IPS-18a (cell line): ENCODE measurements around the gene MLKL.
"Not testable (repeated sequence)": the region's sequence is repeated elsewhere in the genome, so short reads cannot be mapped to it uniquely, and the experiment has no call there.

Experiments used
- H3K27ac ChIP-seq: one replicate; pipeline ENCODE4 v1.5.1; 2013; ENCODE audit warnings: low read length
- H3K27me3 ChIP-seq: one replicate; pipeline ENCODE4 v1.6.1; 2013; ENCODE audit warnings: mild to moderate bottlenecking, low read length; ENCODE audit not compliant: control insufficient read depth, insufficient read depth
- H3K36me3 ChIP-seq: one replicate; pipeline ENCODE4 v1.6.1; 2013; ENCODE audit warnings: low read depth, low read length; ENCODE audit not compliant: control insufficient read depth
- H3K4me1 ChIP-seq: one replicate; pipeline ENCODE4 v1.6.1; 2013; ENCODE audit warnings: low read depth, low read length; ENCODE audit not compliant: control insufficient read depth
- H3K4me3 ChIP-seq: one replicate; pipeline ENCODE4 v1.5.1; 2013; ENCODE audit warnings: low read length
- H3K9ac ChIP-seq: one replicate; pipeline ENCODE4 v1.6.1; 2013; ENCODE audit warnings: mild to moderate bottlenecking, low read length, moderate library complexity
- H3K9me3 ChIP-seq: one replicate; pipeline ENCODE4 v1.6.1; 2013; ENCODE audit warnings: low read depth, low read length; ENCODE audit not compliant: control insufficient read depth

The MLKL gene

DNA sequence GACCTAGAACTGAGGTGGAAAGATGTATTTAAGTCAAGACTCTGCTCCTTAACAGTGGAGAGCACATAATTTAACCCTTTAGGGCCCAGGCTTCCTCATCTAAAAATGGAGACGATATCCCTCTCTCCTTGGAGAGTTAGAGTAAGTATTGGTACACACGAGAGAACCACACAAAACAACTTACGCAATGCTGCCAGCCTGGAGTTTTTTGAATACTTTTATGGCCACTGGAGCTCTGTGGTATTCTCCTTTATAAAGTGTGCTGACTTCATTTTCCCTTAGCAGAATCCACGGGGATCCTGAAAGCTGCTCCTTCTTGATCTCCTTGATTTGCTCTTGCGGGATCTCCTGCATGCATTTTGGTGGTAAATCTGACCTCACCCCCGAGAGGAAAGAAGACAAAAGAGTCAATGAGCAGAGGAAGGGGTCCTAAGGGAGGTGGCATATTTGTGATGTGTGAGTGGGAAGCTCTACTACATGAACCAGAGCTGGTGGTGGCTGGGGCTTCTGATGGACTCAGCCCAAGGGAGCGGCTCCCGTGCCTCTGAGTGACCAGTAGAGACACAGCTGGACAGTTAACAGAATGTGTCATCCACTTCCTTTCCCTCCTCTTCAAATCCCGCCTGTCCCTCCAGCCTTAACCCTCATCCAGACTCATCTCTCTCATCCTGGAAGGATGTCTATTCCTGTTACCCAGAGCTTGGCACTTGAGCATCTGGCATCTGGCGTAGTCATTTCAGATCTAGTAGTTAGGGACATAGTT, 9.4 kb downstream of the MLKL start:
- Histone ChIP-seq H3K4me1 (peaks cover 3% of the 10 kb centered on the region), H3K27ac (no peak overlapping the region), H3K27me3 (no peaks in the 10 kb centered on the region), H3K36me3 (no peaks in the 10 kb centered on the region), H3K4me3 (no peak overlapping the region), H3K9ac (no peak overlapping the region), H3K9me3 (no peaks in the 10 kb centered on the region)

DNA sequence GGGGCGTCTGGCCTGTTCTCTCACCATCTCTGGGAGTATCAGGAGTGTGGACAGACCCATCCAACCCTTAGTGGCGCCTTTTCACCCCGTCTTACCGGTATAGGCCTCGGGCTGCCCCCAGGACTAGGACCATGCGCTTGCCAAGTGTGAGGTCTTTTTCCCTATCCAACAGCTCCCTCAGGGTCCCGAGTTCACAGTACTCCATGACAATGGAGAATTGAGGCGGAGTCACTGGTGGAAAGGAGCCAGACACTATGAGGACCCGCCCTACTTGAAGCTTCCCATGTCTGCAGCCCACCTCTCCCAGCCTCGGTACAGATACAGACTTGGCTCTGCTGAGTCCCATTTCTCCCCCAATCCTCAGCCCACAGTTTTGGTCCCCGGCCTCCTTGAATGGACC, 18.1 kb downstream of the MLKL start:
- H3K36me3 ChIP-seq, result no peaks in the 10 kb centered on the region
- no peaks in the 10 kb centered on the region for H3K4me1 ChIP-seq
- H3K9ac ChIP-seq, result no peak overlapping the region

DNA sequence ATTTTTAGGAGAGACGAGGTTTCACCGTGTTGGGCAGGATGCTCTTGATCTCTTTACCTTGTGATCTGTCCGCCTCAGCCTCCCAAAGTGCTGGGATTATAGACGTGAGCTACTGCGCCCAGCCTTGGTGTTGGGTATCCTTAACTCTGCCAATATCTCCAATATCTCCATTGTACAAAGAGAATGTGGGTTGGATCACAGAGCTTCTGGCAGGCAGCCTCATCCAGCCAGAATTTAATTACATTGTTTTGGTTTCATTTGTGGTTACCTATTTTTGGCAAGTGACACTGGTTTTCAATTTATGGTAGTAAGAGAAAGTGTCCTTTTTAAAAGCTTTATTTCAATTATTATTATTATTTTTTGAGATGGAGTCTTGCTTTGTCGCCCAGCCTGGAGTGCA, 20.0 kb downstream of the MLKL start:
- Histone ChIP-seq H3K4me1 (no peaks in the 10 kb centered on the region), H3K9ac (no peak overlapping the region), H3K27ac (no peak overlapping the region), H3K36me3 (no peaks in the 10 kb centered on the region), H3K27me3 (no peaks in the 10 kb centered on the region), H3K4me3 (no peak overlapping the region), H3K9me3 (no peaks in the 10 kb centered on the region)

More for the DNA sequence above, 18.1 kb downstream of the MLKL start:
- Histone ChIP-seq H3K4me3 (no peak overlapping the region), H3K9me3 (no peaks in the 10 kb centered on the region), H3K27ac (no peak overlapping the region), H3K27me3 (no peaks in the 10 kb centered on the region)

DNA sequence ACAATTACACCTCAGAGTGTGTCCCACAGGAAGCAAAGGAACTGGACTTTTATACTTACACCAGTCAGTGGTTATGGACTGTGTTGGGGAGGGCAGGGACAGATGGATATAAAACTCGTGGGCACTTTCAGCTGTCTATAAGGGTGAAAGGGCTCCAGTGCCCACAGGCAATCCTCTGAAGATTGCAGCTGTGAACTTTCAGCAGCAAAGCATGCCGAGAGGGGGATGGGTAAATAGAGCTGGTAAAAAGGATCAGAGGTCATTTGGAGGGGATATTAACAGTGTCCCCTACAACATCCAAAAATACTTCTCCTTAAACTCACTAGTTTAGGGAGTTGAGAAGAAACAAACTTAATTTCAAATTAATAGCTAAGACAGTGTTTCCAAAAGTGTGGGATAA, 20.7 kb downstream of the MLKL start:
- no peaks in the 10 kb centered on the region for H3K4me1 ChIP-seq
- no peaks in the 10 kb centered on the region for H3K9me3 ChIP-seq
- no peak overlapping the region for H3K9ac ChIP-seq
- no peak overlapping the region for H3K4me3 ChIP-seq
- no peaks in the 10 kb centered on the region for H3K36me3 ChIP-seq
- H3K27me3 ChIP-seq, result no peaks in the 10 kb centered on the region
- no peak overlapping the region for H3K27ac ChIP-seq

DNA sequence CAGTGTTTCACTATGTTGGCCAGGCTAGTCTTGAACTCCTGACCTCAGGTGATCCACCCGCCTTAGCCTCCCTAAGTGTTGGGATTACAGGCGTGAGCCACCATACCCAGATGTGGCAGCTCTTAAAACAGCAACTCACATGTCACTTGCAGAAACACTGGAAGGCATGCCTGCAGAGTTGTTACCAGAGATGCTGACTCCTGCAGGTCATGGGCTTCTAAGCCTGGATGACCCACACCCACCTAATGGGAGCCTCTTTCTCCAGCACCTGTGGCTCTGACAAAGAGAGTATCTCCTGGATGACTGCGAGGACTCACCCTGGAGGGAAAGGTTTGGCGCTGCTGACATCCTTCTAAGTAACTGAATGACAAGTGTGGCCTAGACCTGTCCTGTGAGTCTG, 22.8 kb downstream of the MLKL start:
- Histone ChIP-seq H3K9ac (no peak overlapping the region), H3K27ac (no peak overlapping the region), H3K4me3 (no peak overlapping the region), H3K27me3 (no peaks in the 10 kb centered on the region), H3K4me1 (no peaks in the 10 kb centered on the region), H3K9me3 (no peaks in the 10 kb centered on the region), H3K36me3 (no peaks in the 10 kb centered on the region)

DNA sequence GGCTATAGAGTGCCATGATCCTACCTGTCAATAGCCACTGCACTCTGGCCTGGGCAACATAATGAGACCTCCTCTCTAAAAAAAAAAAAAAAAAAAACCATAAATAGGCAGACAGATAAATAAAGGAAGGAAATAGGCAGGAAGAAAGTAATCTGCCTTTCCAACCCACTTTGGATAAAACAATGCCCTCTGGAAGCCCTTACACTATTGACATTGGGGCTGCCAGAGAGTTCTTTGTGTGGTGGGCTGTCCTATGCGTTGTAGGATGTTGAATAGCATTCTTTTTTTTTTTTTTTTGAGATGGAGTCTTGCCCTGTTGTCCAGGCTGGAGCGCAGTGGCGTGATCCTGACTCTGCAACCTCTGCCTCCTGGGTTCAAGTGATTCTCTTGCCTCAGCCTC, 26.8 kb downstream of the MLKL start:
- Histone ChIP-seq H3K27me3 (no peaks in the 10 kb centered on the region), H3K9ac (no peak overlapping the region), H3K4me1 (no peaks in the 10 kb centered on the region), H3K36me3 (no peaks in the 10 kb centered on the region), H3K4me3 (no peak overlapping the region), H3K9me3 (no peaks in the 10 kb centered on the region), H3K27ac (no peak overlapping the region)

DNA sequence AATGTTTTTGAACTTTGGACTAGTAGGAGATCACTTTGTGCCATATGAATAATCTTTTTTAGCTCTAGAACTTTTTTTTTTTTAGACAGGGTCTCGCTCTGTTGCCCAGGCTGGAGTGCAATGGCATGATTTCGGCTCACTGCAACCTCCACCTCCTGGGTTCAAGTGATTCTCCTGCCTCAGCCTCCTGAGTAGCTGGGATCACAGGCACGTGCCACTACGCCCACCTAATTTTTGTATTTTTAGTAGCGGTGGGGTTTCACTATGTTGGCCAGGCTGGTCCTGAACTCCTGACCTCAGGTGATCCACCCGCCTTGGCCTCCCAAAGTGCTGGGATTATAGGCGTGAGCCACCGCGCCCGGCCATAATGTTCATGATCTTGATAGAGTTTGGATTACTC, 31.8 kb downstream of the MLKL start:
- not testable (repeated sequence) for H3K27me3 ChIP-seq, H3K9me3 ChIP-seq, H3K4me1 ChIP-seq, H3K4me3 ChIP-seq, H3K9ac ChIP-seq, H3K27ac ChIP-seq
- H3K36me3 ChIP-seq, result peaks cover 14% of the 10 kb centered on the region

DNA sequence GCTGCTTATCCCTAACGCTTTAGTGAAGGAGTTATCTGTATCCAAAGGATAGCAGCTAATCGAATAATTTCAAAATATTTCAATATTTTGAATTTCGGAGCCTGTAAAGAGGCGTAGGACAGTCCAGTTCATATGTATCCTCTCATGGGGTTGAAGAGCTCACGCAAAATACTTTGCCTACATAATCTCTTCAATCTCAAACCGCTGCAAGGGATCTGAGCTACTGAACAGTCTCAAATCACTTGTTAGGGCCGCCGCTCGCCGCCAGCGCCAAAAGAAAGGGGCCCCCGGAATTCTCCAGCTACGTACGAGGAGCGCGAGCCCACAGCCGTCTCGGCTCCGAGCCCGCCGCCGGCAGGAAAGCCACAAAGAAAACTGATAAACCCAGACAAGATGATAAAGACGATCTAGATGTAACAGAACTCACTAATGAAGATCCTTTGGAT, 33.4 kb downstream of the MLKL start:
- Histone ChIP-seq H3K27ac (peak overlapping the region; percentile 7), H3K4me1 (peaks cover 8% of the 10 kb centered on the region), H3K4me3 (peak overlapping the region; percentile 87), H3K9ac (peak overlapping the region; percentile 97), H3K9me3 (no peaks in the 10 kb centered on the region), H3K36me3 (peaks cover 27% of the 10 kb centered on the region), H3K27me3 (no peaks in the 10 kb centered on the region)

DNA sequence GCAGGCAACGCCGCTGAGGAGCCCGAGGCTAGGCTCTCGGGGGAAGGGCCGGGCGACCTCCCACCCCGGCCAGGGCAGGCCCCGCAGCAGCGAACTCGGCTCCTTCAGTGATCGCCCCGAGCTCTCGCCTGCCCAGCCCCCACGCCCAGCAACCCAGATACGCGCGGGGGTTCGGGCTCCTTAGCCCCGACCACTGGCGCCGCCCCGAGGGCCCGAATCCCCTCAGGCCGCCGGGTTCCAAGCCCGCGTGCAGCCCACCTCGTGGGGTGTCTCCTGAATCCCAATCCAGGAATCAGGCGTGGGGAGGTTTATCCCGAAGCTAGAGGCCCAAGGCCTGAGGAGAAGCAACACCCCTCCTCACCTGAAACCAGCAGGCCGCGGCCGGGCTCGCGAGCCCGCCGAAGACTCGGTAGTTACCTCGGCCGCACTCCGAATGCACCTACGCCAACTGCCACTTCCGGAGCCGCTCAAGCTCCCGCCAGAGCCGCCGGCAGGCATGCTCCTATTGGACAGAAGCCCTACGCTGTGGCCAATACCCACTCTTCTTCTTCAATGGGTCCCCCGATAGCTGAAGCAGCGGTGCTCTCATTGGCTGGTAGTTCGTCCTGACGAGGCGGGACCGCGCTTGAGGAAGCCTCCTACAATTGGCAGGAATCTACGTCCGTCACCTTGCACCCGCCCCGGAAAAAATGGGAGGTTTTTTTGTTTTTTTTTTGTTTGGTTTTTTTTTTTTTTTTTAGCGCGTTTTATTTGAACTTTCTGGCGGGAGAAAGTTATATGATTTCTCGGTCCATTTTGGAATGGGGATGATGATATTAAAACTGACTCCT, 34.0 kb downstream of the MLKL start, which contains the start of gene RFWD3:
TSS of gene RFWD3 (minus strand) at position 453 of the 830 bp plus-strand sequence. CDS start 5,428 bp downstream, outside the sequence.
- peak within 1 kb of the TSS; percentile 97 for H3K9ac ChIP-seq
- peaks cover 8% of the 10 kb centered on the region for H3K4me1 ChIP-seq
- no peaks in the 10 kb centered on the region for H3K27me3 ChIP-seq
- H3K36me3 ChIP-seq, result peaks cover 33% of the 10 kb centered on the region
- H3K4me3 ChIP-seq, result peak within 1 kb of the TSS; percentile 87
- H3K27ac ChIP-seq, result peak within 1 kb of the TSS; percentile 88
- H3K9me3 ChIP-seq, result no peaks in the 10 kb centered on the region

DNA sequence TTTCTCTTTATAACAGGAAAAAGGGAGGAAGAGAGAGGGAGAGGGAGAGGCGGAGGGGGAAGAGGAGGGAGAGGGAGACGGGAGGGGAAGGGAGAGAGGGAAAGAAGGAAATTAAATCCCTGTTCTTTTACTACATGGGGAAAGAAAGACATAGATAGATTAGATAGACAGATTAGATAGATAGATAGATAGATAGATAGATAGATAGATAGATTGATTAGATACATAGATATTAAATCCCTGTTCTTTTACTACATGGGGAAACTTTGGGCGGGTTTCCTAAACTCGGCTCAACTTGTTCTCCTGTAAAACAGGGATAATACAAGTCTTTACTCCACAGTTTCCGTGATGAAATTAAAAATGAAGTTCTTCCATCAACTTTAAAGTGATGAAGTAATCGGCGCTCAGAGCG, 34.6 kb downstream of the MLKL start:
- peaks cover 40% of the 10 kb centered on the region for H3K36me3 ChIP-seq
- H3K9ac ChIP-seq, result peak overlapping the region; percentile 97
- peaks cover 8% of the 10 kb centered on the region for H3K4me1 ChIP-seq
- H3K27me3 ChIP-seq, result no peaks in the 10 kb centered on the region
- no peaks in the 10 kb centered on the region for H3K9me3 ChIP-seq
- H3K27ac ChIP-seq, result peak overlapping the region; percentile 88
- H3K4me3 ChIP-seq, result peak overlapping the region; percentile 87

DNA sequence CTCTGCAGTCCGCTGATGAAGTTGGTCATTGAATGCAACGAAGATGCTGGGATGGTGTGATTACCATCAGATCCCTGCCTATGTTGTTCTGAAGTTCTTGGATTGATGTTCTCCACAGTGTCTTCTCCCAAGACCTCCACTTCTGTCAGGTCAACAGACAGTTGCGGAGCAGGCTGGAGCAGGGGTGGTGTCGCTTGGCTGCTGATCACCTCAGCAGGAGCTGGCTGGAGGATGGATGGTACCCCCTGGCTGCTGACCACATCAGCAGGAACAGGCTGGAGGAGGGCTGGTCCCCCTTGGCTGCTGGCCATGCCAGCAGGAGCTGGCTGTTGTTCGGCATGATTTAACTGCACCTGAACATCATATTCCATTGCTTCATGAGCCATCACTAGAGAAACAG, 39.6 kb downstream of the MLKL start:
- Histone ChIP-seq H3K4me1 (no peaks in the 10 kb centered on the region), H3K27me3 (no peaks in the 10 kb centered on the region), H3K36me3 (peaks cover 85% of the 10 kb centered on the region), H3K9me3 (no peaks in the 10 kb centered on the region), H3K27ac (no peak overlapping the region), H3K4me3 (no peak overlapping the region), H3K9ac (no peak overlapping the region)
